22Rv1 (cell line): ENCODE measurements around the gene ACVRL1.

Experiments used
- CTCF ChIP-seq: fragments of 450-650 bp; IDR thresholded peaks from 2 replicates; pipeline ENCODE4 v1.5.1; 2017; ENCODE audit warnings: mild to moderate bottlenecking
- ZFX ChIP-seq: fragments of 450-650 bp; IDR thresholded peaks from 2 replicates; pipeline ENCODE4 v1.6.1; 2017; ENCODE audit warnings: antibody characterized with exemption, borderline replicate concordance

GRCh38 chr12:51870504-51870903, 36.8 kb upstream of the ACVRL1 start:
- no peak for TF ChIP-seq CTCF
- no peak for TF ChIP-seq ZFX
